ENCODE results near the gene AGAP2. TPM values are rescaled to one million over a fixed set of nuclear protein-coding genes. Genes with fewer than 3 reads are reported as not detected.
A peak's percentile ranks its signal among the peaks of the same experiment; 100 is the strongest.

Gene AGAP2
- total and polyA plus RNA-seq, 8 donors: 0.24 to 3.0 (median 0.79) TPM

DNA sequence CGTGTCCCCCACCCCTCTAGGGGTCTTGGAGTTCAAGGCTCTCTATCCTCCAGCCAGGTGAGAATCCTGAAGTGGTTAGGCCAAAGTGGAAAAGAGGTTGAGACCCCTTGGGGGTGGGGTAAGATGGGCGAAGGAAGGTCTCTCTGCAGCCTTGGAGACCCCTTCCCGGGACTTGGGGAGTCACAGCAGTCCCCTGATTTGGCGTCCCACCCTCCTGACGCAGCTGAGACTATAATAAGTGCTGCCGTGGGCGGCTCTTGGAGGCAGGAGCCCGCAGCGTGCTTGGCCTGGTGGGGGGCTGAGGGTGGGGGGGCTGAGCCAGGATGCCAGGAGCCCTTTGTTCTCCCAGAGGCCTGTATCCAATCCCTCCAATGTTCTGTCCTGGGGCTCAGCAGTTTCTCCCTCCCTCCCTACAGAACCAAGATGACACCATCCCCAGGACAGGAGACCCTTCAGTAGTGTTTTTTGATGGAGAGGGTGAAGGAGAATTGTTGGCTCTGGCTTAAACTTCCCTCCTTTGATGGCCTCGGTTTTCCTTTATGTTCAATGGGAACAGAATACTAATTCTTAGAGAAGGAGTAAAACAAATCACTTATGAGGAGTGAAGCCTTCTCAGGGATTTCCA lies 1.5 kb upstream of the AGAP2 start:
- Histone ChIP-seq H3K36me3 (no peaks in the 10 kb centered on the region), H3K4me3 (no peak overlapping the region), H3K9me3 (no peaks in the 10 kb centered on the region), H3K4me1 (peaks cover 9 to 15% (median 13%) of the 10 kb centered on the region in 3 donors), H3K27ac (no peak overlapping the region), H3K27me3 (peaks cover 0 to 11% (median 0%) of the 10 kb centered on the region in 4 donors)
- DNase-seq: no peak
- FAIRE-seq: no peak
- TF ChIP-seq, protein P1, sequence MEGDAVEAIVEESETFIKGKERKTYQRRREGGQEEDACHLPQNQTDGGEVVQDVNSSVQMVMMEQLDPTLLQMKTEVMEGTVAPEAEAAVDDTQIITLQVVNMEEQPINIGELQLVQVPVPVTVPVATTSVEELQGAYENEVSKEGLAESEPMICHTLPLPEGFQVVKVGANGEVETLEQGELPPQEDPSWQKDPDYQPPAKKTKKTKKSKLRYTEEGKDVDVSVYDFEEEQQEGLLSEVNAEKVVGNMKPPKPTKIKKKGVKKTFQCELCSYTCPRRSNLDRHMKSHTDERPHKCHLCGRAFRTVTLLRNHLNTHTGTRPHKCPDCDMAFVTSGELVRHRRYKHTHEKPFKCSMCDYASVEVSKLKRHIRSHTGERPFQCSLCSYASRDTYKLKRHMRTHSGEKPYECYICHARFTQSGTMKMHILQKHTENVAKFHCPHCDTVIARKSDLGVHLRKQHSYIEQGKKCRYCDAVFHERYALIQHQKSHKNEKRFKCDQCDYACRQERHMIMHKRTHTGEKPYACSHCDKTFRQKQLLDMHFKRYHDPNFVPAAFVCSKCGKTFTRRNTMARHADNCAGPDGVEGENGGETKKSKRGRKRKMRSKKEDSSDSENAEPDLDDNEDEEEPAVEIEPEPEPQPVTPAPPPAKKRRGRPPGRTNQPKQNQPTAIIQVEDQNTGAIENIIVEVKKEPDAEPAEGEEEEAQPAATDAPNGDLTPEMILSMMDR (IDR thresholded peaks at IDR 0.05): no peak
- 37 to 41% methylated on average over 9 to 10 of the region's 10 CpGs for whole genome bisulfite sequencing, 2 donors
- ATAC-seq: no peak
- intact Hi-C loops (cut with DNase I): no loop called here

DNA sequence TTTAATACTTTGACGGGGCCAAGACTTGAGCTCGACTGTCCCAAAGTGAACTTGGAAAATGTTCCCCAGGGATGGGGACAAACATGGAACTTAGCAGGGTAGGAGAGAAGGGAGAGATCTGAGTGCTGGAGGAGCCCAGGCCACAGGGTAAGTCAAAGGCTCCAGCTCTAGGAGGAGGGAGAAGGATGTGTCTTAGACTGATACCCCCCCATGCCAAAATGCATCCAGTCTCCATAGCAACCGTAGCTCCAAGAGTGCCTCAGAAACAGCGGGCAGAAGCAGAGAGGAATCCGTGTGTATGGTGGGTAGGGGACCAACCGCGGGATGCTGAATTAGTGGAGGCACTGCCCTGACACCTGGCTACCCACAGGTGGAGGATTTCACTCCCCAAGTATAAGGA lies 845 bp upstream of the AGAP2 start:
- H3K27ac ChIP-seq: no peak overlapping the region
- ATAC-seq (no peak), DNase-seq (no peak), FAIRE-seq (no peak)
- peaks cover 0 to 12% (median 0%) of the 10 kb centered on the region in 4 donors for H3K27me3 ChIP-seq
- no peaks in the 10 kb centered on the region for H3K36me3 ChIP-seq
- 14 to 17% methylated on average over 7 of the region's 7 CpGs for WGBS, 2 donors
- H3K9me3 ChIP-seq: no peaks in the 10 kb centered on the region
- TF ChIP-seq, protein P1 (IDR thresholded peaks at IDR 0.05): no peak
- no peak overlapping the region for H3K4me3 ChIP-seq
- intact Hi-C loops (cut with DNase I): no loop called here
- H3K4me1 ChIP-seq: peaks cover 9 to 15% (median 13%) of the 10 kb centered on the region in 3 donors

DNA sequence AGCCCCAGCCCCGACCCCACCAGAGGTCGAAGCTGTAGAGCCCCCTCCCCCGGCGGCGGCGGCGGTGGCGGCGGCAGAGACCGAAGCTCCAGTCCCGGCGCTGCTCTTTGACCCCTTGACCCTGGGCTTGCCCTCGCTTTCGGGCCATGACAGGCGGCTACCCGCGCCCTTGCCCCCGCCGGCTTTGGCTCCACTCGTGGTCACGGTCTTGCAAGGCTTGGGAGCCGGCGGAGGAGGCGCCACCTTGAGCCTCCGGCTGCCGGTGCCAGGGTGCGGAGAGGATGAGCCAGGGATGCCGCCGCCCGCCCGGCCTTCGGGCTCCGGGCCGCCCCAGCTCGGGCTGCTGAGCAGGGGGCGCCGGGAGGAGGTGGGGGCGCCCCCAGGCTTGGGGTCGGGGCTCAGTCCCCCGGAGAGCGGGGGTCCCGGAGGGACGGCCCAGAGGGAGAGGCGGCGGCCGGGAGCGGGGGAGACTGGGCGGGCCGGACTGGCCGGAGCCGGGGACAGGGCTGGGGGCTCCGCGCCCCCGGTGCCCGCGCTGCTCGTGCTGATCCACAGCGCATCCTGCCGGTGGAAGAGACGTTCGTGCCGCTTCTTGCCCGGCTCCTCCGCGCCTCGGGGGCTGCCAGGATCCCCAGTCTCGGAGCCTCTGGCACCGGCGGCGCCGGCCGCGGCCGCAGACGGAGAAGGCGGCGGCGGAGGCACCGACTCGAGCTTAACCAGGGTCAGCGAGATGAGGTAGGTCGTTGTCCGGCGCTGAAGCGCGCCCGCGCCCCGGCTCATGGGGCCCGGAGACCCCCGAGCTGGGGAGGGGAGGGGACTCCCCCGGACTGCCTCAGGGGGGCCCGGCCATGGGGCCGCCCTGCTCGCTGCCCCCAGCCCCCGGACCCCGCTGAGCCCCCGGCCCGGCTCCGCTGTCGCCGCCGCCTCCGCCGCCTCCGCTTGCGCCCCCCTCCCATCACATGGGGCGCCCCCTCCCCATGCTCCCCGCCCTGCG lies 778 bp downstream of the AGAP2 start:
- 1 to 9% methylated on average over 66 to 110 of the region's 110 CpGs for WGBS, 2 donors
- Histone ChIP-seq H3K27ac (no peak overlapping the region), H3K36me3 (no peaks in the 10 kb centered on the region), H3K4me3 (peak overlapping the region in 3 of 4 donors; percentile 3 to 42 (median 32)), H3K27me3 (peaks cover 0 to 12% (median 0%) of the 10 kb centered on the region in 4 donors), H3K9me3 (no peaks in the 10 kb centered on the region), H3K4me1 (peaks cover 9 to 15% (median 13%) of the 10 kb centered on the region in 3 donors)
- no peak for FAIRE-seq
- ATAC-seq: peak in 3 of 4 donors; percentile 15 to 34 (median 20)
- intact Hi-C loops (cut with DNase I): no loop called here
- TF ChIP-seq, protein P1 (IDR thresholded peaks at IDR 0.05): no peak
- peak in 2 of 6 donors; percentile 71 to 82 for DNase-seq

DNA sequence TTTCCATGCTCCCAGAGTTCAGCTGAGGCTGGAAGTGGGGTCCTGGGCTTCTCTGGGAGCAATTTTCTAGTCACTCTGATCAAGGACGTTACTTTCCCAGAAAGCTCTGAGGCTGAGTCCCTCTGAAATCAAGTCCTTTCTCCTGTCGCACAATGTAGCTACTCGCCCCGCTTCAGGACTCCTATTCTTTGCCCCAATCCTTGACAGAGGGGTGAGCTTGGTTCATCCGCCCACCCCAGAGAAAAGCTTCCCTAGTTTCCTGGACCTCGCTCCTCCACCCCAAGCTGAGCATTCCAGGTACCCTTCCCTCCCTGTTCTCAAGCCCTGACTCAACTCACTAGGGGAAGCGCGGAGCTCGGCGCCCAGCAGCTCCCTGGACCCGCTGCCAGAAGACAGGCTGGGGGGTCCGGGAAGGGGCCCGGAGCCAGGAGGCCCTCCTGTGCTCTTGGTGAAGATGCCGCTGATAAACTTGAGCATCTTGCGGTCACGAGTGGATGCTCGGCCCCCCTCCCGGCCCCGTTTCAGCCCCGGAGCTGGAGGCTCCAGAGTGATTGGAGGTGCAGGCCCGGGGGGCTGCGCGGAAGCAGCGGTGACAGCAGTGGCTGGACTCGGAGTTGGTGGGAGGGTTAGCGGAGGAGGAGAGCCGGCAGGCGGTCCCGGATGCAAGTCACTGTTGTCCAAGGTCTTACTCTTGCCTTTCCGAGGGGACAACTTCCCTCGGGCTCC lies 1.6 kb downstream of the AGAP2 start:
- H3K4me1 ChIP-seq: peaks cover 9 to 15% (median 13%) of the 10 kb centered on the region in 3 donors
- H3K27ac ChIP-seq: no peak overlapping the region
- DNase-seq: peak in 2 of 6 donors; percentile 57 to 83
- peaks cover 0 to 12% (median 0%) of the 10 kb centered on the region in 4 donors for H3K27me3 ChIP-seq
- peak overlapping the region in 2 of 4 donors; percentile 32 to 42 for H3K4me3 ChIP-seq
- H3K9me3 ChIP-seq: no peaks in the 10 kb centered on the region
- 5 to 11% methylated on average over 23 to 31 of the region's 31 CpGs for WGBS, 2 donors
- intact Hi-C loops (cut with DNase I): no loop called here
- TF ChIP-seq, protein P1 (IDR thresholded peaks at IDR 0.05): no peak
- ATAC-seq: no peak
- no peak for FAIRE-seq
- no peaks in the 10 kb centered on the region for H3K36me3 ChIP-seq
